OCI-LY3 (cell line): ENCODE data around the gene DIAPH2.

Experiments
- H2AFZ ChIP-seq: fragments of 200-600, 300-600 bp; shearing (Covaris generic); 2 replicates; pipeline ENCODE4 v1.6.0; 2014; ENCODE audit warnings: antibody characterized with exemption, low read depth, low read length
- H3K27ac ChIP-seq: fragments of 200-600, 300-600 bp; sonication (generic); 2 replicates; pipeline ENCODE4 v1.5.1; 2014; ENCODE audit warnings: mild to moderate bottlenecking, low read length, moderate library complexity, mixed read lengths
- H3K27me3 ChIP-seq: fragments of 200-600, 300-600 bp; sonication (generic); 2 replicates; pipeline ENCODE4 v1.6.1; 2014; ENCODE audit warnings: low read depth, low read length, mixed read lengths
- H3K36me3 ChIP-seq: fragments of 200-600, 300-600 bp; sonication (generic); replicated peaks from 2 replicates; pipeline ENCODE3; 2014; ENCODE audit warnings: low read depth, low read length, mixed read lengths
- H3K4me1 ChIP-seq: fragments of 300-600, 200-600 bp; sonication (generic); 2 replicates; pipeline ENCODE4 v1.6.1; 2014; ENCODE audit warnings: low read length, mixed read lengths
- H3K4me2 ChIP-seq: fragments of 200-600, 300-600 bp; sonication (generic); 2 replicates; pipeline ENCODE4 v1.6.1; 2014; ENCODE audit warnings: low read length, mixed read lengths
- H3K4me3 ChIP-seq: fragments of 300-600, 200-600 bp; sonication (generic); 2 replicates; pipeline ENCODE4 v1.5.1; 2014; ENCODE audit warnings: antibody characterized with exemption, mild to moderate bottlenecking, low read length, moderate library complexity
- H3K79me2 ChIP-seq: fragments of 300-600, 200-600 bp; shearing (Covaris generic); 2 replicates; pipeline ENCODE4 v1.6.1; 2014; ENCODE audit warnings: mild to moderate bottlenecking, low read length, mixed read lengths
- H3K9ac ChIP-seq: fragments of 300-600, 200-600 bp; shearing (Covaris generic); 2 replicates; pipeline ENCODE4 v1.6.0; 2014; ENCODE audit warnings: mild to moderate bottlenecking, low read length, moderate library complexity
- H3K9me3 ChIP-seq: fragments of 200-600, 300-600 bp; shearing (Covaris generic); 2 replicates; pipeline ENCODE4 v1.6.1; 2014; ENCODE audit warnings: low read length, mixed read lengths; ENCODE audit not compliant: insufficient read depth
- H4K20me1 ChIP-seq: fragments of 200-600, 300-600 bp; sonication (generic); 2 replicates; pipeline ENCODE4 v1.6.1; 2016; ENCODE audit warnings: low read length, mixed read lengths; ENCODE audit not compliant: insufficient read depth
- EZH2phosphoT487 ChIP-seq: fragments of 200-600 bp; shearing (Covaris generic); IDR thresholded peaks from 2 replicates; pipeline ENCODE4 v1.6.1; 2018; ENCODE audit warnings: antibody characterized with exemption, mixed run types, low read depth
- TF ChIP-seq, protein P1 (sequence below): fragments of 200-600, 300-600 bp; sonication (generic); IDR thresholded peaks from 2 replicates; pipeline ENCODE4 v1.5.1; 2014; ENCODE audit warnings: antibody characterized with exemption, low read length, low read depth

DIAPH2 gene

DNA sequence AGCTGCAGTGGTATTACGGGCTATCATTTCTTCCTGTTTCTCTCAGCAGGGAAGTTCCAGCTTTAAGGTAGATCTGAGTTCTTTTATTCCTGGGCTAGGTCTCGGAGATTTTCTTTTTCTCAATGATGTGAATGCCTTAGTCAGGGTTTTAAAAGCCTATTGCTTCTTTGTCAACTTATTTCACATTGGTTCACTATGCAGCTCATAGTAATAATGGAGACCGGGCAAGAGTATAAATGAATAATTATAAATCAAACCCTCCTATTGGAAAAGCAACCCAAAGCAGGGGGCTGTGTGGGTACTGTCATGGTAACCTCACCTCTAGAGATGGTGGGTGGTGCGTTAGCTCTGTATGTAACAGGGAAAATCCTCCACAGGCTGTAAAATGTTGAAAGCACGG lies 762.7 kb downstream of the DIAPH2 start:
- TF ChIP-seq, protein P1, sequence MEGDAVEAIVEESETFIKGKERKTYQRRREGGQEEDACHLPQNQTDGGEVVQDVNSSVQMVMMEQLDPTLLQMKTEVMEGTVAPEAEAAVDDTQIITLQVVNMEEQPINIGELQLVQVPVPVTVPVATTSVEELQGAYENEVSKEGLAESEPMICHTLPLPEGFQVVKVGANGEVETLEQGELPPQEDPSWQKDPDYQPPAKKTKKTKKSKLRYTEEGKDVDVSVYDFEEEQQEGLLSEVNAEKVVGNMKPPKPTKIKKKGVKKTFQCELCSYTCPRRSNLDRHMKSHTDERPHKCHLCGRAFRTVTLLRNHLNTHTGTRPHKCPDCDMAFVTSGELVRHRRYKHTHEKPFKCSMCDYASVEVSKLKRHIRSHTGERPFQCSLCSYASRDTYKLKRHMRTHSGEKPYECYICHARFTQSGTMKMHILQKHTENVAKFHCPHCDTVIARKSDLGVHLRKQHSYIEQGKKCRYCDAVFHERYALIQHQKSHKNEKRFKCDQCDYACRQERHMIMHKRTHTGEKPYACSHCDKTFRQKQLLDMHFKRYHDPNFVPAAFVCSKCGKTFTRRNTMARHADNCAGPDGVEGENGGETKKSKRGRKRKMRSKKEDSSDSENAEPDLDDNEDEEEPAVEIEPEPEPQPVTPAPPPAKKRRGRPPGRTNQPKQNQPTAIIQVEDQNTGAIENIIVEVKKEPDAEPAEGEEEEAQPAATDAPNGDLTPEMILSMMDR, result no peak
- TF ChIP-seq EZH2phosphoT487, result no peak
- Histone ChIP-seq H3K4me1 (peaks cover 14% of the 10 kb centered on the region), H3K36me3 (no peaks in the 10 kb centered on the region), H3K9me3 (no peaks in the 10 kb centered on the region), H3K4me2 (peak overlapping the region; percentile 67), H3K9ac (peak overlapping the region; percentile 9), H4K20me1 (no peaks in the 10 kb centered on the region), H2AFZ (peak overlapping the region; percentile 5; the same call in 1 of the 2 replicates), H3K79me2 (no peaks in the 10 kb centered on the region), H3K27ac (0 out of 2 replicates have a peak overlapping the region, but pooled peaks have one; percentile 11), H3K4me3 (peak overlapping the region; percentile 62), H3K27me3 (no peaks in the 10 kb centered on the region)

DNA sequence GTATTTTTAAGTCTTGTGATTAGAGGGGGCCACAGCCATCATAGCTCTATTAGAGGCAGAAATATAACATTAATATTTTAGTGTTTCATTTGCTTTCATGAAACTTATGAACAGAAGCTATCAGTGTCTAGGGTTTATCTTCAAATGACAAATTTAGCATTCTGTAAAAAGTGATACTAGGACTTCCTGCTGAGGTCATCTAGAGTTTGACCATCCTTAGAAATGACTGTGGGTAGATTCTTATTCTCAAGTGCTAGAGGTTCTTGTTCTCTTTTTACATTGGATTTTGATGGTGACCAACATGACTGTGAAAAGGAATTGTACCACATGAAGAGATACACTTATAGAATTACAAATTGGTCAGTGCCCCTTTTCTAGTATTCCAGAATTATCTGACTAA lies 767.6 kb downstream of the DIAPH2 start:
- no peaks in the 10 kb centered on the region for H3K27me3 ChIP-seq
- H3K9me3 ChIP-seq, result no peaks in the 10 kb centered on the region
- no peak overlapping the region for H3K4me2 ChIP-seq
- no peak overlapping the region for H3K4me3 ChIP-seq
- H3K4me1 ChIP-seq, result peaks cover 5% of the 10 kb centered on the region; the same call in 1 of the 2 replicates
- TF ChIP-seq, protein P1, result no peak
- TF ChIP-seq EZH2phosphoT487, result no peak
- H3K27ac ChIP-seq, result no peak overlapping the region
- no peaks in the 10 kb centered on the region for H4K20me1 ChIP-seq
- no peaks in the 10 kb centered on the region for H3K36me3 ChIP-seq
- no peak overlapping the region for H3K9ac ChIP-seq
- no peak overlapping the region for H2AFZ ChIP-seq
- no peaks in the 10 kb centered on the region for H3K79me2 ChIP-seq

DNA sequence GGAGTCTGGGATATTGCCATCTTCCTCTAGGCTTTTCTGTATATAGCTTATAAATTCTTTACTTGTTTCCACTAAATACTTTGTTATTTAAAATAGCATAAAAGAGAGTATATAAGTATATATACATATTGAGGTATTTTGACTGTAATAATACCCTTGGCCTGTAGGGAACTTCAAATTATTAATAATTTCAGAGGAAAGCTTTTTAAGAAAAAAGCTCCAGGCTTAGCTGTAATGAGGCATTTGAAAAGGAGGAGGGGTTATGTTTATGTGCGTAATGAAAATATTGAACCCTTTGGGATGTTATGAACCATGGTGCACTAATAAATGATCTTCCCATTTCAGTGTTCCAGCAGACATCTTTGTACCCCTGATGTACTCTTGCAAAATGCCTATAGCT lies 777.1 kb downstream of the DIAPH2 start:
- H3K27ac ChIP-seq, result no peak overlapping the region
- no peaks in the 10 kb centered on the region for H3K4me1 ChIP-seq
- H2AFZ ChIP-seq, result no peak overlapping the region
- H3K27me3 ChIP-seq, result no peaks in the 10 kb centered on the region
- no peaks in the 10 kb centered on the region for H4K20me1 ChIP-seq
- no peaks in the 10 kb centered on the region for H3K36me3 ChIP-seq
- no peak overlapping the region for H3K9ac ChIP-seq
- H3K4me3 ChIP-seq, result no peak overlapping the region
- H3K79me2 ChIP-seq, result no peaks in the 10 kb centered on the region
- TF ChIP-seq EZH2phosphoT487, result no peak
- TF ChIP-seq, protein P1, result no peak
- no peaks in the 10 kb centered on the region for H3K9me3 ChIP-seq
- no peak overlapping the region for H3K4me2 ChIP-seq

DNA sequence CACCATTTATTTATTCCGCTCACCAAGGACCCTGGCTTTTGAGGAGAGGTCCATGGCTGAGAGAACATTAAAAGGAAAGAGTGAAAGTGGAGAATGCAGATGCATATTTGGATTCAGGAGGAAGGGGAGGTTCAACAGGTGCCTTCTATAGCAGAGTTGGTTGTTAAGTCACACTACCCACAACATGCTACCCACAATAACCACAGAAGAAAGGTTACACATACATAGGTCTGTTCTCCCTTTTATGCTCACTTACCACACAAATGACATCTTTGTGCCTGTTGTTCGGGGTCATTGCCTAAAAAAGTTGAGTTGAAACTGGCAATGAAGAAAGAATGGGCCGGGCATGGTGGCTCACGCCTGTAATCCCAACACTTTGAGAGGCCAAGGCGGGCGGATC lies 786.4 kb downstream of the DIAPH2 start:
- Histone ChIP-seq H3K4me3 (no peak overlapping the region), H3K27me3 (no peaks in the 10 kb centered on the region), H3K4me1 (no peaks in the 10 kb centered on the region), H3K79me2 (no peaks in the 10 kb centered on the region), H3K36me3 (no peaks in the 10 kb centered on the region), H3K9ac (no peak overlapping the region), H3K9me3 (no peaks in the 10 kb centered on the region), H2AFZ (no peak overlapping the region), H3K4me2 (no peak overlapping the region), H3K27ac (no peak overlapping the region), H4K20me1 (no peaks in the 10 kb centered on the region)
- TF ChIP-seq EZH2phosphoT487, result no peak
- TF ChIP-seq, protein P1, result no peak
